GM12873 (cell line): Measurements from ENCODE around the gene HECW1.

Experiments used
- TF ChIP-seq, protein P1 (sequence below): IDR thresholded peaks from 2 replicates; pipeline ENCODE4 v1.5.1; 2012; ENCODE audit warnings: low read depth, mild to moderate bottlenecking, moderate library complexity, low read length, control low read depth; ENCODE audit not compliant: insufficient read depth; ENCODE audit errors: missing control alignments

The HECW1 gene

DNA sequence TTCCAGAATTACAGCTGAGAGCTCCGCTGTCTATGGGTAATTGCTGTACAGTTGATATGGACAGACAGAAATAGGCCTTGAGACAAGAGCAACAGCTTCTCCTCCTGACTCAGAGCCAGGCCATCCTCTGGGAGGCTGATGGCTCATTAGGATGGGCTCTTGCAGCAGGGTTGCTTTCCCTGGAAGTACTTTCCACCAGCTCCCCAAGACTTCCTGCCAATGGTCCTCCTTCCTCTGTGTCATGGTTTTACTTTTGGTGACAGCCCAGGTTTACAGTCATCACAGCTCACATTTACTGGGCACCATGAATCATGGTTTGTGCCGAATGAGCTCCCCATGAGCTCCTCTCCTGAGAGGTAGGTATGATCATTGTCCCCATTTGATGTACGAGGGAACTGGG is 131.8 kb downstream of the HECW1 start:
- TF ChIP-seq, protein P1, sequence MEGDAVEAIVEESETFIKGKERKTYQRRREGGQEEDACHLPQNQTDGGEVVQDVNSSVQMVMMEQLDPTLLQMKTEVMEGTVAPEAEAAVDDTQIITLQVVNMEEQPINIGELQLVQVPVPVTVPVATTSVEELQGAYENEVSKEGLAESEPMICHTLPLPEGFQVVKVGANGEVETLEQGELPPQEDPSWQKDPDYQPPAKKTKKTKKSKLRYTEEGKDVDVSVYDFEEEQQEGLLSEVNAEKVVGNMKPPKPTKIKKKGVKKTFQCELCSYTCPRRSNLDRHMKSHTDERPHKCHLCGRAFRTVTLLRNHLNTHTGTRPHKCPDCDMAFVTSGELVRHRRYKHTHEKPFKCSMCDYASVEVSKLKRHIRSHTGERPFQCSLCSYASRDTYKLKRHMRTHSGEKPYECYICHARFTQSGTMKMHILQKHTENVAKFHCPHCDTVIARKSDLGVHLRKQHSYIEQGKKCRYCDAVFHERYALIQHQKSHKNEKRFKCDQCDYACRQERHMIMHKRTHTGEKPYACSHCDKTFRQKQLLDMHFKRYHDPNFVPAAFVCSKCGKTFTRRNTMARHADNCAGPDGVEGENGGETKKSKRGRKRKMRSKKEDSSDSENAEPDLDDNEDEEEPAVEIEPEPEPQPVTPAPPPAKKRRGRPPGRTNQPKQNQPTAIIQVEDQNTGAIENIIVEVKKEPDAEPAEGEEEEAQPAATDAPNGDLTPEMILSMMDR = no peak

DNA sequence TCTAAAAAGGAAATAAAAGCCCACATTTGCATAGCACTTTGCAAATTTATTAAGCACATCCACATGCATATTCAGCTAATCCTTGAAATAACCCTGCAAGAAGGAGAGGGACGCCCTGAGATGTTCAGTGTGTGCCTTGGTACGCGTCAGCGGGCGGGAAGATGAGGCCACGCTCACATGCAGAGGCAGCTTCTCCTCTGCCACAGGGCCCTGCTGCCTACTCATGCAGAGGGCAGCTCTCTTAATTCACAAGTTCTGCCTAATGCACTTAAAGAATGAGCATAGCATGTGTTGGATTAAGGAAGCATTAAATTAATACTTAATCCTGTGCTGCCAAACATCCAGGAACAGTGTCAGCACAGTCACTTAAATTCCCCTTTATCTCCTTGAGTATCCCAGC is 132.3 kb downstream of the HECW1 start:
- TF ChIP-seq, protein P1 = no peak

DNA sequence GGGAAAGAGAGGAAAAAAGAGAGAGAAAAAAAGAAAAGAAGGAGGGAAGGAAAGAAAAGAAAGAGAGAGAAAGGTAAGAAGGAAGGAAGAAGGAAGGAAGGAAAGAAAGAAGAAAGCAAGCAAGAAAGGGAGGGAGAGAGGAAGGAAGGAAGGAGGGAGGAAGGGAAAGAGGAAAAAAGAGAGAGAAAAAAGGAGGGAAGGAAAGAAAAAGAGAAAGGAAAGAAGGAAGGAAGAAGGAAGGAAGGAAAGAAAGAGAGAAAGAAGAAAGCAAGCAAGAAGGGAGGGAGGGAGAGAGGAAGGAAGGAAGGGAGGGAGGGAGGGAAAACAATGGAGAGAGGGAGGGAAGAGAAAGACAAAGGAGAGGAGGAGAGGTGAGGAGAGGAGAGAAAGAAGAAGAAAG is 135.3 kb downstream of the HECW1 start:
- TF ChIP-seq, protein P1 = no peak

DNA sequence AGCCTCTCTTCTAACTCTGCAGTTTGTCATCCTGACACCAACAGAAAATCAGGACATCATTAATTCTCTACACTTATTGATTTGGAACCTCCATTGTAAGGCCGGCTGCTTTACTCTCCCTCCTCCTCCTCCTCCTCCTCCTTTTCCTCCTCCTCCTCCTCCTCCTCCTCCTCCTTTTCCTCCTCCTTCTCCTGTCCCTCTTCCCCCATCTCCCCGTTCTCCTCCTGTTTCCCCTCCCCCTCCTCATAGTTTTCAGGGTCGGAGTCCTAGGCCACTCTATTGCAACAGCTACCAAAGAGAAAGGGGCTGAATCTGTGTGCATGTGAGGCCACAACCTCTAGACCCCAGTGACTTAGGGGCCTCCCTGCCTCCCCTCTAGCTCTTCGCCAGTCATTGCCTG is 136.1 kb downstream of the HECW1 start:
- TF ChIP-seq, protein P1 = no peak

DNA sequence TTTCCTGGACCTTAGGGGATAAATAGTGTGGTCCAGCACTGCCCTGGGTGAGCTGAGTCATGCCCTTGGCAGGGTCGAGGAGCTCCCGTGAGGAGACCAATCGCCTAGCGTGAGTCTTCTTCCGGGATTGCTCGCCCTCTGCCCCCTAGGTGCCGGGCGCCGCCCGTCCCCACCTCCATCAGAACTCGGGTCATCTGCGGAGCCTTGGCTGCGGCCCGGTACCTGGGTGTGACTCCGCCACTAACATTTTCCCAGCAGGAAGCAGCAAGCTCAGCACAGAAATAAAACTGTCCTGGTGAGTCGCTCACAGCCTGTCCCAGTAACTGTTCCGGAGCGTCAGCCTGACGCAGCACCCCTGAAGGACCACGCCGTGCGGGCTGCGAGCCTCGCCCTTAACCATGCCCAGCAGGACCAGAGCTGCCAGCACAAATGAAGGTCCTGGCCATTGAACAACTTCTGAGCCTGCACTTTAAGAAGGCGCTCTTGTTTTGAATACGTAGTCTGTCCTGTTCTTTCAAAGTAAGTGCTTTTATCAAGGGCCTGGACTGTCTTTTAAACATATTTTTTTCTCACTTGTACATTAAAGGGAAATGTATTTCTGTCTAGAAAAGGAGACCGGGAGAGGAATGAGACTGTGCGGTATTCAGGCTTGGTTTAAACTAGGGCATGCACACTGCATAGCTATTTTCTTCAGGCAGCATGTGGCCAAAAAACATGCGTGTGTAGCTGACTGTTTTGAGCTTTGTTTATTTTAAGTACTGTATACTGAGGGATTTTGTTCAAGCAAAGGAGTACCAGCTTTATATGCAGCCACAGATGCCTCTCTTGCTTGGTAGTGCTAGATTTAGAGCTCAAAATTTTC is 136.7 kb downstream of the HECW1 start:
- TF ChIP-seq, protein P1 = no peak

DNA sequence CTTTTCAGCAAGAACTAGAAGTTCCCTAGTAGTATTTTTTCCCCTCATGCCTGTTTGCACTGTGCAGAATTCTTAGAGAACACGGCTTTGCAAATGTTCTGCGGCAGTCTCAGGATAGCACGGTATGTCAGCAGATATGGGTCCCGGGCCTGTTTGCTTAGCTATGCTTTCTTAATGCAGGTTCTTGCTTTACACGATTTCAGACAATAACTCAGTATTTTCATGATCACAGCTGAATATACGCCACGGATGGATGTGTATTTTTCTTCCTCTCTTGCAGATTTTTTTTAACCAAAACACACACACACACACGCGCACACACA is 137.3 kb downstream of the HECW1 start:
- TF ChIP-seq, protein P1 = no peak

DNA sequence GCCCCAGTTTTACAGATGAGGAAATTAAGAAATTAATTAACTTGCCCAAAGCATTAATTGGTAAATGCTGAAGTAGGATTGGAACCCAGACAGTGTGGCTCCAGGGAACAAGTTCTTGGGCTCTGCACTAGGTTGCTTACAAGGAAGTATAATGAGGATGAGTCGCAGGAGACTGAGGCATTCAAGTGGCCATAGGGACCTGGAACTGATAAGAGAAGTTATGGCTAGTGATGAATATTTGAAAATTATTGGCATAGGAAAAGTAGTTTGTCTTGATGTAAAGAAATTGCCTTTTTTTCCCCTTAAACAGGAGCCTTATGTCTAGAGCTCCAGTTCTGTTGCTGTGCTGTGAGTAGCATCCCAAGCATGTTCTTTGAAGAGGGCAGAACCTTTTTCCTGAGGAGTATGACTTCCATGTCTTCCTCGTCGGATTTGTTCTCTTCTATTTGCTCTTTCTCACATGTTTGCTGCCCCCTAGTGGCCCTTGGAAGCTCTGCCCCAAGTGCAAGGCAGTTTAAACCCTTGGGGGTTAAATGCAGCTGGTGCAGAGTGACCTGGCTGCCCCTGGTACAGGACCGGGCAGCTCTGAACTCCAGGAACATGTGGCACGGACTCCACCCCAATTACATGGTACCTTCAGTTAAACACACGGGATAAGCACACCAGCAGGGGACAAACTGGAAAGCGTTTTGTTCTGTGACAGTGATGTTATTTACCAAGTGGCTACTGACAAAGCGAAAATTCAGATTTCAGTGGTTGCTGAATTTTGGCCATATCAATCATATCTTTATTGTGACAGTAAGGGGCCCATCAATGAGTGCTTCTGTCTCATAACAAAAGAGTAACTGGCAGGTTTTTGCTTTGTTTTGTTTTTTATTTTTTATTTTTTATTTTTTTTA is 148.8 kb downstream of the HECW1 start:
- TF ChIP-seq, protein P1 = peak; percentile 91
